ENCODE data around the gene RANBP3L. TPM values are rescaled to one million over a fixed set of nuclear protein-coding genes. Genes with fewer than 3 reads are reported as not detected.
A peak's percentile ranks its signal among the peaks of the same experiment; 100 is the strongest.

The RANBP3L gene
- total RNA-seq, 4 donors from 2014 or later: 2.2 to 13.7 (median 3.1) TPM

DNA sequence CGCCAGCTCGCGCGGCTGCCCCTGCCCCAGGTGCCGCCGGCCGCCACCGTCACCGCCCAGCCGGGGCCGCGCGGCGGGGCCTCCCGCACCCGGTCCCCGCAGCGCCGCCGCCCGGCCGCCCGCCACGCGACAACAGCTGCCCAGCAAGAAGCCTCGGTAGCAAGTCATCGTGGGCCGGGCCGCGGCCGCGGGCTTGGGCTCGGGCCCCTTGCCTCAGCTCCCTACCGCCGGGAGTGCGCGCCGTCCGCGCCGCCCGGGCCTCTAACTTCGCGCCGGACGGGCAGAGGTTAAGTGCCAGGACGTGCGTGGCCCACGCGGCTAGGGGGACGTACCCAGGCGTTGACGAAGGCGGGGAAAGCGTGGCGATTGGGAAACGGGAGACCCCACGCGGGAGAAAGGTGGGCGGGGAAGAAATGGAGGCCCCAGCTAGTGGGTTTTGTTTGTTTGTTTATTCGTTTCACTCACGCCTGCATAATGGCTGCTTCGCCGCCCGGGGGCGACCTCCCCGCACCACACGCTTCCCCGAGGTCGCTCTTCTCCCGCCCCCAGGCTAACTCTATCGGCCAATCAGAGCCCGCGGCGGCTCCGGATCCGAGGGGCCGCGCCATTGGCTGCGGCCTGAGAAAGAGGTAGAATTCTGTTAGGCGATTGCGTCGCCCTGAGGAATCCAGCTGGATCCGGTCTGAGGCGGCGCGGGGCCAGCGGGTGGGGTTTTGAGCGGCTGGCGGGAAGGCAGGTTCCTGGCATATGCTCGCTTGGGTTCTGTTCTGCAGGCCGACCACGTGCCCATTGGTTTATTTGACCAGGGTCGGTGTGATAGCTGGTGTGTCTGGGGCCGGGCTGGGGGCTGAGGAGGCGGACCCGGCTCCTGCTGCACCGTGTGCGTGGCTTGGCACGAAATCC, 59.8 kb downstream of the RANBP3L start, which contains the start of gene NADK2:
Gene NADK2 (minus strand): TSS at position 295 of the 903 bp plus-strand sequence. CDS start 127 bp downstream, at position 168.
- peaks cover 40 to 49% (median 46%) of the 10 kb centered on the region in 4 donors for H3K4me1 ChIP-seq
- peak; percentile 99 for DNase-seq (ENCODE audit: extremely low spot score)
- no peaks in the 10 kb centered on the region for H3K36me3 ChIP-seq
- WGBS: 2% methylated on average over 44 of the region's 100 CpGs
- intact Hi-C loops (cut with DNase I): loop anchor here (10.0 kb wide), 1 partner anchor 63 kb away; the partner anchor contains the start of gene RANBP3L
- peak within 1 kb of the TSS; percentile 90 to 99 (median 95) for H3K4me3 ChIP-seq
- TF ChIP-seq, protein P1, sequence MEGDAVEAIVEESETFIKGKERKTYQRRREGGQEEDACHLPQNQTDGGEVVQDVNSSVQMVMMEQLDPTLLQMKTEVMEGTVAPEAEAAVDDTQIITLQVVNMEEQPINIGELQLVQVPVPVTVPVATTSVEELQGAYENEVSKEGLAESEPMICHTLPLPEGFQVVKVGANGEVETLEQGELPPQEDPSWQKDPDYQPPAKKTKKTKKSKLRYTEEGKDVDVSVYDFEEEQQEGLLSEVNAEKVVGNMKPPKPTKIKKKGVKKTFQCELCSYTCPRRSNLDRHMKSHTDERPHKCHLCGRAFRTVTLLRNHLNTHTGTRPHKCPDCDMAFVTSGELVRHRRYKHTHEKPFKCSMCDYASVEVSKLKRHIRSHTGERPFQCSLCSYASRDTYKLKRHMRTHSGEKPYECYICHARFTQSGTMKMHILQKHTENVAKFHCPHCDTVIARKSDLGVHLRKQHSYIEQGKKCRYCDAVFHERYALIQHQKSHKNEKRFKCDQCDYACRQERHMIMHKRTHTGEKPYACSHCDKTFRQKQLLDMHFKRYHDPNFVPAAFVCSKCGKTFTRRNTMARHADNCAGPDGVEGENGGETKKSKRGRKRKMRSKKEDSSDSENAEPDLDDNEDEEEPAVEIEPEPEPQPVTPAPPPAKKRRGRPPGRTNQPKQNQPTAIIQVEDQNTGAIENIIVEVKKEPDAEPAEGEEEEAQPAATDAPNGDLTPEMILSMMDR (IDR thresholded peaks at IDR 0.05): peak; percentile 59 to 73 (median 64)
- TF ChIP-seq EP300 (IDR thresholded peaks at IDR 0.05) (peak; percentile 13), POLR2A (IDR thresholded peaks at IDR 0.05; ENCODE audit: low read depth) (peak; percentile 72), POLR2AphosphoS5 (IDR thresholded peaks at IDR 0.05) (peak; percentile 92 to 95)
- peak within 1 kb of the TSS; percentile 97 to 99 (median 99) for H3K27ac ChIP-seq (replicated peaks in 1 of 4)
- H3K27me3 ChIP-seq: no peaks in the 10 kb centered on the region
- no peaks in the 10 kb centered on the region for H3K9me3 ChIP-seq

DNA sequence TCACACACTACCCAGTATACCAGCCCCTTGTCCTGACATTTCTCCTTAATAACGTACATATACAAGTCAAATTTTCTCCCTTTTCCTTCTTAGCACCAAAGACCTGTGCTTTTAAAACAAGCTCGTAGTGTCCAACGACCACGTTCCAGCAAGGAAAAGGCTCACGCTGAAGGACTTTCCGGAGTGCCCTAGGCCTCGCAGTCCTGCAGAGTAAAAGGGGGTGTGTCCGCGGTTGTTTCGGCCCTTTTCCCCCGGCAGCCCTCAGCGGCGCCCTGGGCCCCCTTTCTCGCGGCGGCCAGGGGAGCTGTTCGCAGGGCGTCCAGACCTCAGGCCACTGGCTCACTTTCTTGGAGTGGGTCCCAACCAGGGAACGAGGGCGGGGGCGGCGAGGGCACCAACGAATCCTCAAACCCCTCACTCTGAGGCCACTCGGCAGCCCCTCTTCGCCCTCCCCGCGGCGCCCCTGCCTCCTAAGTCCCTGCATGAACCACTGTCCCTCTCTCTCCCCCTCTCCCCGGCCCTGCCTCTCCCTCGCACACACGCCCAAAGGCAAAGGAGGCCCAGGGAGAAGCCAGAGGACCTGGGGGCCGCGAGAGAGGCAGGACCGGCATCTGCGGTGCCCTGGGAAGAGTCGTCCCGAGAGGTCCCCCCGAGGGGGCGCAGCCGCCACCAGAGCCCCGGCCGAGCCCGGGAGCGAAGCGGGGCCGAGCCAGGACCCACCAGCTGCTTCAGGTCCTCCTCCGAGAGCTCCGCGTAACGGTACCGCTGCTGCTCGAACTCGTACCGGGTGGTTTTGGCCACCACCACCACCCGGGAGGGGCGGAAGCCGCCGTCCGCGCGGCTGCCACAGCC, 60.7 kb downstream of the RANBP3L start:
- WGBS: 2% methylated on average over 20 of the region's 61 CpGs
- intact Hi-C loops (cut with DNase I): loop anchor here (10.0 kb wide), 1 partner anchor 64 kb away; the partner anchor contains the start of gene RANBP3L
- DNase-seq (ENCODE audit: extremely low spot score): peak; percentile 93

DNA sequence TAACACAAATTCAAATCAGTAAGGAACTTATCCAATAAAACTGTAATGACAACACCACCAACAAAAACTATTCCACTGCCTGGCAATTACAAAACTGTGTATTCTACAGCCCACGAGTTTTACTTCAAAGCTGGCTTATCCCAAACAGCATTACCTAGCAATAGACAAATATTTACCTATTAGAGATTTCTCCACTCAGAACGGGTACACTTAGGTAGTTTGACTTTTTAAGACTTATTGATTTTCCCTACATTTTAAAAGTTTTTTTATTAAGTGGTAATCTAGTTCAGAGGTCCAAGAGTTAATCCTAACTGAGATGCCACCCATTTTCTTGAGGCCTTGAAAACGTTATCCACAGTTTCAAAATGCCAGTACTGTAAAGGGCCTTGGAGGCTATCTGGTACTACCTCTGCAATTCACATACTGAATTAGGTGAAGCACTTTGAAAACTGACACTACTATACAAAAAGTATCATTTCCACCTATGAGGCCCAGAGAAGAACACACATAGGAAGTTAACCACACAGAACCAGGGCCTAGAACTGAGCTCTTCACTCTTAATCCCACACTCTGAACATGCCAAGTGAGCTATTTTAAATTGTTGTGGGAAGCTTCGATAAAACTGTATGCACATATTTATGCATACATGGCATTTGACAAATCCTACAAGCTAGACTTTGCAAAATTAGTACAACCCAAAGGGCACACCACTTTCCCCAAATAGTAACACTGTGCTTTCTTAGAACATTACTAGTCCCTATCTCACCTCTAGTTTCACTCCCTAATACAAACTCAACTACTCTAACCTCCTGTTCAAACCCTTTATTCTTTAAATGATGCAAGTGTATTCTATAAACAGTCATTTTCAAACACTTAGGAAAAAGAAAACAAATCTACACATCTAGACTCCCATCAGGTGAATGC, 62.1 kb downstream of the RANBP3L start:
- peak overlapping the region; percentile 97 to 99 (median 99) for H3K27ac ChIP-seq (replicated peaks in 1 of 4)
- H3K27me3 ChIP-seq: no peaks in the 10 kb centered on the region
- WGBS: 22% methylated on average over 4 of the region's 4 CpGs
- H3K4me3 ChIP-seq: peak overlapping the region; percentile 90 to 99 (median 95)
- H3K9me3 ChIP-seq: no peaks in the 10 kb centered on the region
- H3K4me1 ChIP-seq: peaks cover 41 to 64% (median 57%) of the 10 kb centered on the region in 4 donors
- H3K36me3 ChIP-seq: no peaks in the 10 kb centered on the region
- DNase-seq (ENCODE audit: extremely low spot score): no peak
- intact Hi-C loops (cut with DNase I): loop anchor here (10.0 kb wide), 1 partner anchor 65 kb away; the partner anchor contains the start of gene RANBP3L
- TF ChIP-seq, protein P1 (IDR thresholded peaks at IDR 0.05): no peak
- TF ChIP-seq POLR2A (IDR thresholded peaks at IDR 0.05; ENCODE audit: low read depth): no peak
- TF ChIP-seq EP300 (IDR thresholded peaks at IDR 0.05): no peak
- no peak for TF ChIP-seq POLR2AphosphoS5 (IDR thresholded peaks at IDR 0.05)

More for the DNA sequence above, 60.7 kb downstream of the RANBP3L start:
- H3K9me3 ChIP-seq: no peaks in the 10 kb centered on the region
- H3K4me1 ChIP-seq: peaks cover 41 to 57% (median 53%) of the 10 kb centered on the region in 4 donors
- H3K4me3 ChIP-seq: peak overlapping the region; percentile 90 to 99 (median 95)
- no peaks in the 10 kb centered on the region for H3K36me3 ChIP-seq
- no peaks in the 10 kb centered on the region for H3K27me3 ChIP-seq
- peak overlapping the region; percentile 97 to 99 (median 99) for H3K27ac ChIP-seq (replicated peaks in 1 of 4)
- TF ChIP-seq EP300 (IDR thresholded peaks at IDR 0.05) (no peak), POLR2AphosphoS5 (IDR thresholded peaks at IDR 0.05) (peak; percentile 42 to 60)

DNA sequence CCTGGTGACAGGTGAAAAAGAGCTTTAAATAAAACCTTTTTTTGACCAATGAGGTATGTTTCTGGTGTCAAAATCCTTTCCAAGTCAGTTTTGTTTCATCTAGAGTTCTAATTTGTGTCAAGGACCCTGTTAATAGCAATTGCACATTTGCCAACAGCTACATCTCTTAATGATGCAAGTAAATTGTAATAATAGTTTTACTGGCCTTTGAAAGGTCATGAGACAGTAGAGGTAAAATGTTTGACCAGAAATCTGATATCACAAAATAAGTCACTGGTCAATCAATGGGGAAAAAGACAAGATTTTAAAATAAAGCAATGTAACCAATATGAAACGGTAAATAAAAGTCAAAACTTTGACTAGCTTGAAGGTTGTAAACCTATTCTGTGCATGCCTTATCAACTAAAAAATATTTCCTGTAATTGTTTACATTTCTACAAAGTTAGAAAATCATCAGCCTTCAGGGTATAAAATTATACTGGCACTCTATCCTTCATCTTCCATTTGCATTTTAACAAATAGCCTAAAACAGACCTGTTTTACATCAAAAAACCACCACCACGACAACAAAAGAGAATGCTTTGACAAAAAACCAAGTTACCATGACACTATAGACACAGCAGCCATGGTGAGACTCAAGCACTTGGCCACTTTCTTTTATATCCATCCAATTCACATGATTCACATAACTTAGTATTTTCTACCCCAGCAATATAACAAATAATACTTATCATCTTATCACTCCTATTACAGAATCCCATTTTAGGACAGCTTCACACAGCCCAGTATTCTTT, 63.0 kb downstream of the RANBP3L start:
- intact Hi-C loops (cut with DNase I): no loop called here
- peaks cover 41 to 67% (median 58%) of the 10 kb centered on the region in 4 donors for H3K4me1 ChIP-seq
- peak overlapping the region in 2 of 4 donors; percentile 94 to 99 for H3K4me3 ChIP-seq
- DNase-seq (ENCODE audit: extremely low spot score): no peak
- WGBS: 44% methylated on average over 2 of the region's 2 CpGs
- H3K27me3 ChIP-seq: no peaks in the 10 kb centered on the region
- no peaks in the 10 kb centered on the region for H3K36me3 ChIP-seq
- no peak for TF ChIP-seq POLR2AphosphoS5 (IDR thresholded peaks at IDR 0.05)
- TF ChIP-seq POLR2A (IDR thresholded peaks at IDR 0.05; ENCODE audit: low read depth): no peak
- TF ChIP-seq EP300 (IDR thresholded peaks at IDR 0.05): no peak
- TF ChIP-seq, protein P1 (IDR thresholded peaks at IDR 0.05): no peak
- H3K9me3 ChIP-seq: no peaks in the 10 kb centered on the region
- H3K27ac ChIP-seq (replicated peaks in 1 of 4): peak overlapping the region; percentile 97 to 99 (median 99)

Data from esophagus muscularis mucosa (tissue), 4 donors.